Epithelial cell of umbilical artery (primary cell): ENCODE results near the gene HBS1L. TPM values are rescaled to one million over a fixed set of nuclear protein-coding genes. Genes with fewer than 3 reads are reported as not detected.

ENCODE experiments used
- total RNA-seq: library from RNA; depleted of rRNA; stranded (reverse); fragments of >200 nt; gene quantifications from 2 replicates; pipeline ENCODE4 v1.2.3, GENCODE V29; 2014

HBS1L gene
- total RNA-seq = 90.6 and 139 TPM in 2 replicates

GRCh38 chr6:135054569-135055498 is at the start of gene HBS1L:
Gene HBS1L, minus strand, starts transcription at chr6:135054822. Its CDS starts 131 bp downstream, at chr6:135054691.

DNA sequence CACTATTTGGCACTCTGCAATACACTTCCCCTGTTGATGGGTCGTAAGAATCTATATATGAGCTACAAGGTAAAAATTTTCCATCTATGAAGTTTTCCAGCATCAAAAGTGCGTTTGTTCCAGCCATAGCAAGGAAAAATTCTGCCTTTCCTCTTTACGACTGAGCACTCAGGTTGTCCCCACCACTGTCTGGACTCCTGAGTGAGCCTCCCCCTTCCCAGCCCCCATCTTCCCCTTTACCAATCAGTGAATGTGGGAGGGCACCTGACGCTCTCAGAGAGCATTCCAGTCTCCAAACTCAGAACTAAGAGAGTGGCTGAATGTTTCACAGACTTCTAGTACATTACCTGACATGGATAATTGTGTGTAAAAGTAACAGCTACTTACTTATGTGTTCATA is 104.7 kb downstream of the HBS1L start, which contains the start of gene ALDH8A1:
TSS of gene ALDH8A1 (minus strand) at position 175 of the 400 bp plus-strand sequence. CDS start at position 127, 48 bp downstream.

Other genes with a start within 250 kb of the HBS1L start
- gene ALDH8A1, start 104.7 kb downstream of the HBS1L start, total RNA-seq = under 0.01 TPM in 1 of 2 replicates, not detected in the other
- under 0.01 TPM in 1 of 2 replicates, not detected in the other for gene MYB, start 126.5 kb upstream of the HBS1L start, total RNA-seq